DOHH2 (cell line): ENCODE measurements around the gene KRTAP10-10.
"Not testable (repeated sequence)": the region's sequence is repeated elsewhere in the genome, so short reads cannot be mapped to it uniquely, and the experiment has no call there.

ENCODE experiments used
- H3F3A ChIP-seq: fragments of 200-600 bp; sonication (generic), shearing (Covaris generic); 2 replicates; pipeline ENCODE4 v1.6.0; 2016; ENCODE audit warnings: antibody characterized with exemption, mild to moderate bottlenecking; ENCODE audit not compliant: control insufficient read depth, insufficient read depth
- H3K27ac ChIP-seq: fragments of 200-600 bp; sonication (generic); 2 replicates; pipeline ENCODE4 v1.5.1; 2014; ENCODE audit warnings: low read depth, mild to moderate bottlenecking, low read length, moderate library complexity
- H3K27me3 ChIP-seq: fragments of 200-600 bp; sonication (generic); 2 replicates; pipeline ENCODE4 v1.6.1; 2014; ENCODE audit warnings: mild to moderate bottlenecking, low read length, mixed read lengths; ENCODE audit not compliant: control insufficient read depth
- H3K36me3 ChIP-seq: fragments of 200-600 bp; sonication (generic); 2 replicates; pipeline ENCODE4 v1.6.1; 2014; ENCODE audit warnings: mild to moderate bottlenecking, low read length, moderate library complexity, mixed read lengths; ENCODE audit not compliant: control insufficient read depth
- H3K4me1 ChIP-seq: fragments of 200-600 bp; sonication (generic); 2 replicates; pipeline ENCODE4 v1.6.1; 2014; ENCODE audit warnings: mild to moderate bottlenecking, low read length, mixed read lengths; ENCODE audit not compliant: control insufficient read depth
- H3K4me2 ChIP-seq: fragments of 200-600 bp; sonication (generic); 2 replicates; pipeline ENCODE4 v1.6.0; 2014; ENCODE audit warnings: mild to moderate bottlenecking, low read length, moderate library complexity
- H3K4me3 ChIP-seq: fragments of 200-600 bp; sonication (generic); 2 replicates; pipeline ENCODE4 v1.5.1; 2014; ENCODE audit warnings: mild to moderate bottlenecking, low read length, mixed read lengths
- H3K79me2 ChIP-seq: fragments of 200-600 bp; sonication (generic); 2 replicates; pipeline ENCODE4 v1.6.1; 2014; ENCODE audit warnings: mild to moderate bottlenecking, low read length, mixed read lengths; ENCODE audit not compliant: control insufficient read depth
- H3K9me2 ChIP-seq: fragments of 200-600 bp; sonication (generic); replicated peaks from 2 replicates; pipeline ENCODE4 v1.6.1; 2014; ENCODE audit warnings: mild to moderate bottlenecking, low read length, mixed read lengths; ENCODE audit not compliant: control insufficient read depth
- H3K9me3 ChIP-seq: fragments of 200-600 bp; sonication (generic); 2 replicates; pipeline ENCODE4 v1.6.1; 2014; ENCODE audit warnings: antibody characterized with exemption, low read length, mixed read lengths; ENCODE audit not compliant: control insufficient read depth, insufficient read depth
- H4K20me1 ChIP-seq: fragments of 200-600 bp; sonication (generic); 2 replicates; pipeline ENCODE4 v1.6.0; 2014; ENCODE audit warnings: low read depth, mild to moderate bottlenecking, antibody characterized with exemption, low read length, moderate library complexity; ENCODE audit not compliant: control insufficient read depth, insufficient read depth
- EZH2phosphoT487 ChIP-seq: fragments of 200-600 bp; sonication (generic); IDR thresholded peaks from 2 replicates; pipeline ENCODE4 v1.6.1; 2017; ENCODE audit warnings: borderline replicate concordance, mild to moderate bottlenecking, antibody characterized with exemption, low read length, moderate library complexity, mixed read lengths
- TF ChIP-seq, protein P1 (sequence below): fragments of 200-600 bp; sonication (generic); IDR thresholded peaks from one replicate; pipeline ENCODE4 v1.5.1; 2014; ENCODE audit warnings: antibody characterized with exemption, mild to moderate bottlenecking, low read depth, low read length; ENCODE audit not compliant: poor library complexity, severe bottlenecking

KRTAP10-10 gene

DNA sequence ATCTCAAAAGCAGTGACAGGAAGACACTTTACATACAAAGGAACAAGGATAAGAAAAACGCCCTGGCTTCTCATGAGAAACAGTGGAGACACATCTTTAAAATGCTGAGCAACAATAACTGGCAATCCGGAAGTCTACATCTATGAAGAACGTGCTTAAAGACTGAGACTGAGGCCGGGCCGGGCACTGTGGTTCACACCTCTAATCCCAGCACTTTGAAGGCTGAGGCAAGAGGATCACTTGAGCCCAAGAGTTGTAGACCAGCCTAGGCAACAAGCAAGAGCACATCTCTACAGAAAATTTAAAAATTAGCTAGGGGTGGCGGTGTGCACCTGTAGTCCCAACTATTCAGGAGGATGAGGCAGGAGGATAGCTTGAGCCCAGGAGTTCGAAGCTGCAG lies 46.9 kb downstream of the KRTAP10-10 start:
- Histone ChIP-seq H3K4me2 (no peak overlapping the region), H3K36me3 (no peaks in the 10 kb centered on the region), H3K4me1 (no peaks in the 10 kb centered on the region), H3K27me3 (peaks cover 3% of the 10 kb centered on the region), H3K9me3 (no peaks in the 10 kb centered on the region), H4K20me1 (no peaks in the 10 kb centered on the region), H3K79me2 (no peaks in the 10 kb centered on the region), H3F3A (no peaks in the 10 kb centered on the region), H3K27ac (no peak overlapping the region), H3K4me3 (no peak overlapping the region), H3K9me2 (no peaks in the 10 kb centered on the region)
- TF ChIP-seq, protein P1, sequence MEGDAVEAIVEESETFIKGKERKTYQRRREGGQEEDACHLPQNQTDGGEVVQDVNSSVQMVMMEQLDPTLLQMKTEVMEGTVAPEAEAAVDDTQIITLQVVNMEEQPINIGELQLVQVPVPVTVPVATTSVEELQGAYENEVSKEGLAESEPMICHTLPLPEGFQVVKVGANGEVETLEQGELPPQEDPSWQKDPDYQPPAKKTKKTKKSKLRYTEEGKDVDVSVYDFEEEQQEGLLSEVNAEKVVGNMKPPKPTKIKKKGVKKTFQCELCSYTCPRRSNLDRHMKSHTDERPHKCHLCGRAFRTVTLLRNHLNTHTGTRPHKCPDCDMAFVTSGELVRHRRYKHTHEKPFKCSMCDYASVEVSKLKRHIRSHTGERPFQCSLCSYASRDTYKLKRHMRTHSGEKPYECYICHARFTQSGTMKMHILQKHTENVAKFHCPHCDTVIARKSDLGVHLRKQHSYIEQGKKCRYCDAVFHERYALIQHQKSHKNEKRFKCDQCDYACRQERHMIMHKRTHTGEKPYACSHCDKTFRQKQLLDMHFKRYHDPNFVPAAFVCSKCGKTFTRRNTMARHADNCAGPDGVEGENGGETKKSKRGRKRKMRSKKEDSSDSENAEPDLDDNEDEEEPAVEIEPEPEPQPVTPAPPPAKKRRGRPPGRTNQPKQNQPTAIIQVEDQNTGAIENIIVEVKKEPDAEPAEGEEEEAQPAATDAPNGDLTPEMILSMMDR, result no peak
- TF ChIP-seq EZH2phosphoT487, result no peak

DNA sequence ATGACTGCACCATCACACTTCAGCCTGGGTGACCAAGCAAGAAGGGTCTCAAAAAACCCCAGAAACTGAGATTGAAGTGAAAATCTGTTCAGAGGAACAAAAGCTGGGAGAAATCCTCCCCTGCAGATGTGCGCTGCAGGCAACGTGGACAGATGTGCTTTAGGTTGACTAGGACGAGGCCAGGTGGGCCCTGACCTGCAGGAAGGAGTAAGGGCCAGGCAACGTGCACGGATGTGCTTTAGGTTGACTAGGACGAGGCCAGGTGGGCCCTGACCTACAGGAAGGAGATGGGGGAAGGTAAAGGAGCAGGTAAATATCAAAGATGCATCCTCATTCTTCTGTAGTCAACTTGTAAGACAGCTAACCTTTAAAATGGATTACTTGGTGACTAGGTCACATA lies 47.3 kb downstream of the KRTAP10-10 start:
- Histone ChIP-seq H3K4me2 (no peak overlapping the region), H4K20me1 (no peaks in the 10 kb centered on the region), H3K36me3 (no peaks in the 10 kb centered on the region), H3K27ac (no peak overlapping the region), H3F3A (no peaks in the 10 kb centered on the region), H3K9me2 (no peaks in the 10 kb centered on the region), H3K79me2 (no peaks in the 10 kb centered on the region), H3K9me3 (no peaks in the 10 kb centered on the region), H3K4me3 (no peak overlapping the region), H3K27me3 (peaks cover 3% of the 10 kb centered on the region), H3K4me1 (no peaks in the 10 kb centered on the region)
- no peak for TF ChIP-seq EZH2phosphoT487
- TF ChIP-seq, protein P1, result no peak

DNA sequence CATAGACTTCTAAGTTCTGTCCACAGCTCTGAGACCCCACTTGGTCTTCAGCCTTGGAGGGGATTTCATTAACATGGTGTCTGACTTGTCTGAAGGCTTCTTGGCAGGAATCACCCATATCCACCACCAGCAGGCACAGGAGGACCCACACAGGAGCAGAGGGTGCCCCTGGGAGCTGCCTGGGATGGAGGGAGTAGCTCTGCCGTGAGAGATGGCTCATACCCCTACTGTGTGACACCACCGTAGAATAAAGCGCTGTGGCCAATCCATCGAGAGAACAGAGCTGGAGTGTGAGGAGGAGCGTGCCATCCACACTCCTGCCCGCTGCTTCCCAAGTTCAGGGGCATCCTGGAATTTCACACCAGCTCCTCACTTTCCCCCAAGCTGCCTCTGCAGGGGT lies 47.9 kb downstream of the KRTAP10-10 start:
- not testable (repeated sequence) for H3K36me3 ChIP-seq, H4K20me1 ChIP-seq, H3K4me2 ChIP-seq, H3K4me1 ChIP-seq, H3K27me3 ChIP-seq, H3F3A ChIP-seq, H3K4me3 ChIP-seq, H3K79me2 ChIP-seq, H3K9me2 ChIP-seq, H3K9me3 ChIP-seq, H3K27ac ChIP-seq

DNA sequence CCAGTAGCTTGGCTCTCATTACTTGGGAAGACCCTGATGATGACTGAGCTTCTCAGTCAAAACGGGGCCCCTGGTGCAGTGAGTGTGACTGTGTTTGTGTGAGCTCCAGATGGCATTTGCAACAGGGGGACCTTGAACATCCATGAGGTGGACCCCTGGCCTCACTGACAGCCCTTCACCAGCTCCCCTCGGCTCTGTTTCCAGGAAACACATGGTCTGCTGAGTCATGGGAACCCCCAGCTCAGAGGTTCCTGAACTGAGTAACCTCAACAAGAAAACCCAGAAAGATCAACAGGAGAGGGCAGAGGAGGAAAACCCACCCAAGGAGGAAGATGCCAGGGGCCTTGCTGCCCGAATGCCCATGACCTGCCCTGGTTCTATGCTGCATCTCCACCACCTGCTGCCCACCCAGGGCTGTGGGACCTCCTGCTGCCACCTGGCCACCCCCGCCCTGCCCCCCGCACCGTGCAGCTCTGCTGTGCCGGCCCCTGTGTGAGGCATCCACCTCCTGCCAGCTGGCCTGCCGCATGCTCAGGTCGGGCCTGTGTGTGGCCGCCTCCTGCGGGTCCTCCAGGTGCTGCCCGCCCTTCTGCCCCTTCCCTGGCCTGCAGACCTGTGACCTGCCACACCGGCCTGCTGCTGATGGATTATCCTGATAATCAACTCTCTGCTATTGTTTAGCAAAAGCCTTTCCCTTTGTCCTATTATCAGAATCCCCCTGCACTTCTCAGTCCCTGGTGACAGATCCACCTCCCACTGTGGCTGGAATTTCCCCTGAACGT lies 49.0 kb downstream of the KRTAP10-10 start:
- no peaks in the 10 kb centered on the region for H3K4me1 ChIP-seq
- no peaks in the 10 kb centered on the region for H3K9me2 ChIP-seq
- peaks cover 3% of the 10 kb centered on the region for H3K27me3 ChIP-seq

More for the DNA sequence above, 49.0 kb downstream of the KRTAP10-10 start:
- H4K20me1 ChIP-seq, result no peaks in the 10 kb centered on the region
- H3K4me3 ChIP-seq, result no peak overlapping the region
- no peak overlapping the region for H3K4me2 ChIP-seq
- H3K9me3 ChIP-seq, result no peaks in the 10 kb centered on the region
- no peaks in the 10 kb centered on the region for H3K79me2 ChIP-seq
- no peak overlapping the region for H3K27ac ChIP-seq
- TF ChIP-seq EZH2phosphoT487, result no peak
- TF ChIP-seq, protein P1, result no peak
- H3F3A ChIP-seq, result no peaks in the 10 kb centered on the region
- no peaks in the 10 kb centered on the region for H3K36me3 ChIP-seq
